ENCODE measurements around the gene CDKL5.

CDKL5 gene

GRCh38 chrX:18471296-18471695 is 45.9 kb downstream of the CDKL5 start:
- no peak for DNase-seq (ENCODE audit: low read depth)
- no peak for TF ChIP-seq CTCF (conservative IDR thresholded peaks at IDR 0.05; ENCODE audit: low read depth, low read length)
- no peak overlapping the region for H3K4me3 ChIP-seq (ENCODE audit: low read depth, low read length)

GRCh38 chrX:18490806-18491555 is 65.6 kb downstream of the CDKL5 start:
- no peak overlapping the region for H3K4me3 ChIP-seq (ENCODE audit: low read depth, low read length)
- no peak for TF ChIP-seq CTCF (conservative IDR thresholded peaks at IDR 0.05; ENCODE audit: low read depth, low read length)
- peak; percentile 10 for DNase-seq (ENCODE audit: low read depth)

- TF ChIP-seq CTCF (conservative IDR thresholded peaks at IDR 0.05; ENCODE audit: low read depth, low read length) = no peak
- DNase-seq (ENCODE audit: low read depth) = no peak
- no peak overlapping the region for H3K4me3 ChIP-seq (ENCODE audit: low read depth, low read length)
Measured at GRCh38 chrX:18491587-18492340, 66.4 kb downstream of the CDKL5 start.

- no peak for DNase-seq (ENCODE audit: low read depth)
- TF ChIP-seq CTCF (conservative IDR thresholded peaks at IDR 0.05; ENCODE audit: low read depth, low read length) = no peak
Measured at GRCh38 chrX:18534949-18535348, 109.5 kb downstream of the CDKL5 start.

GRCh38 chrX:18537068-18537467 is 111.7 kb downstream of the CDKL5 start:
- no peak for TF ChIP-seq CTCF (conservative IDR thresholded peaks at IDR 0.05; ENCODE audit: low read depth, low read length)
- DNase-seq (ENCODE audit: low read depth) = no peak
- H3K4me3 ChIP-seq (ENCODE audit: low read depth, low read length) = no peak overlapping the region

More at GRCh38 chrX:18534949-18535348, 109.5 kb downstream of the CDKL5 start:
- H3K4me3 ChIP-seq (ENCODE audit: low read depth, low read length) = no peak overlapping the region

- no peak for DNase-seq (ENCODE audit: low read depth)
- no peak for TF ChIP-seq CTCF (conservative IDR thresholded peaks at IDR 0.05; ENCODE audit: low read depth, low read length)
- H3K4me3 ChIP-seq (ENCODE audit: low read depth, low read length) = no peak overlapping the region
Measured at GRCh38 chrX:18537524-18537923, 112.1 kb downstream of the CDKL5 start.

Data from choroid plexus epithelial cell (primary cell).